Right hindlimb (tissue), 1 donor: ENCODE measurements around the gene MAP6.

Source experiments
- DNase-seq: peaks from one replicate; pipeline ENCODE4 v3.0.0-alpha.2; 2018

The MAP6 gene

GRCh38 chr11:75565916-75566762 lies 102.7 kb downstream of the MAP6 start:
- DNase-seq, result no peak

GRCh38 chr11:75565221-75565814 lies 103.5 kb downstream of the MAP6 start:
- DNase-seq, result no peak

- peak; percentile 90 for DNase-seq
These were observed 104.8 kb downstream of the MAP6 start for GRCh38 chr11:75563978-75564552.

GRCh38 chr11:75563501-75563977 lies 105.3 kb downstream of the MAP6 start:
- DNase-seq, result no peak

- peak; percentile 85 for DNase-seq
These were observed 105.9 kb downstream of the MAP6 start for GRCh38 chr11:75562836-75563484.

GRCh38 chr11:75562048-75562835 lies 106.6 kb downstream of the MAP6 start, which contains the start of gene SERPINH1:
Gene SERPINH1, plus strand, starts transcription at chr11:75562253. Its CDS starts 4,097 bp downstream, at chr11:75566350.
- DNase-seq, result peak; percentile 95

- DNase-seq, result no peak
These were observed 107.3 kb downstream of the MAP6 start for GRCh38 chr11:75561426-75562047.

GRCh38 chr11:75560644-75561043 lies 108.2 kb downstream of the MAP6 start:
- no peak for DNase-seq

- peak; percentile 89 for DNase-seq
These were observed 109.6 kb downstream of the MAP6 start for GRCh38 chr11:75558939-75559843.

- peak; percentile 87 for DNase-seq
These were observed 111.0 kb downstream of the MAP6 start for GRCh38 chr11:75557666-75558494.

- no peak for DNase-seq
These were observed 112.6 kb downstream of the MAP6 start for GRCh38 chr11:75556275-75556674.

GRCh38 chr11:75555079-75555811 lies 113.6 kb downstream of the MAP6 start:
- DNase-seq, result no peak

- DNase-seq, result peak; percentile 100
These were observed 114.4 kb downstream of the MAP6 start for GRCh38 chr11:75554258-75555022.

GRCh38 chr11:75553889-75554257 lies 115.0 kb downstream of the MAP6 start:
- DNase-seq, result no peak

GRCh38 chr11:75553182-75553581 lies 115.7 kb downstream of the MAP6 start:
- no peak for DNase-seq

- DNase-seq, result no peak
These were observed 119.4 kb downstream of the MAP6 start for GRCh38 chr11:75549370-75549958.

GRCh38 chr11:75548595-75549272 lies 120.1 kb downstream of the MAP6 start:
- no peak for DNase-seq
